DND-41 (cell line): ENCODE data around the gene THSD4.

ENCODE experiments used
- CTCF ChIP-seq: IDR thresholded peaks from 2 replicates; pipeline ENCODE4 v1.5.1; 2012; ENCODE audit warnings: borderline replicate concordance, low read length, moderate library complexity, mild to moderate bottlenecking; ENCODE audit not compliant: poor library complexity, severe bottlenecking; ENCODE audit errors: extremely low read depth
- EZH2 ChIP-seq: IDR thresholded peaks from 3 replicates; pipeline ENCODE4 v1.6.1; 2012; ENCODE audit warnings: borderline replicate concordance, low read depth, mild to moderate bottlenecking, moderate library complexity, low read length, inconsistent platforms; ENCODE audit not compliant: severe bottlenecking

GRCh38 chr15:71646767-71647486 is 531.7 kb downstream of the THSD4 start:
- TF ChIP-seq CTCF (no peak), EZH2 (no peak)
